Dermis microvascular lymphatic vessel endothelial cell (primary cell): ENCODE data around the gene BANP. TPM values are rescaled to one million over a fixed set of nuclear protein-coding genes. Genes with fewer than 3 reads are reported as not detected.
"Not testable (repeated sequence)": the region's sequence is repeated elsewhere in the genome, so short reads cannot be mapped to it uniquely, and the experiment has no call there.

ENCODE experiments used
- DNase-seq, 2 donors: peaks; one replicate each; pipeline versions ENCODE4 v3.0.0 to v3.0.0-alpha.2; 2010; ENCODE audit warnings: low read depth in 2 of 2
- total RNA-seq: library from RNA; depleted of rRNA; stranded (reverse); fragments of >200 nt; gene quantifications from 2 replicates; pipeline ENCODE4 v1.2.1, GENCODE V29; 2014

BANP gene
- total RNA-seq, 1 donor from 2014 or later = 13.9 TPM

GRCh38 chr16:88100801-88101622, 149.8 kb downstream of the BANP start:
- not testable (repeated sequence) for DNase-seq

GRCh38 chr16:88101623-88102105, 150.4 kb downstream of the BANP start:
- not testable (repeated sequence) for DNase-seq

- DNase-seq = no peak
These were observed 151.4 kb downstream of the BANP start for GRCh38 chr16:88102597-88102996.

GRCh38 chr16:88103011-88103410, 151.8 kb downstream of the BANP start:
- no peak for DNase-seq

- no peak for DNase-seq
These were observed 152.5 kb downstream of the BANP start for GRCh38 chr16:88103581-88104188.

- not testable (repeated sequence) for DNase-seq
These were observed 153.1 kb downstream of the BANP start for GRCh38 chr16:88104363-88104762.

- not testable (repeated sequence) for DNase-seq
These were observed 154.4 kb downstream of the BANP start for GRCh38 chr16:88105574-88106140.

- DNase-seq = not testable (repeated sequence)
These were observed 155.3 kb downstream of the BANP start for GRCh38 chr16:88106566-88106965.

- no peak for DNase-seq
These were observed 157.5 kb downstream of the BANP start for GRCh38 chr16:88108762-88109161.

- DNase-seq = not testable (repeated sequence)
These were observed 158.7 kb downstream of the BANP start for GRCh38 chr16:88109726-88110621.

GRCh38 chr16:88110875-88111494, 159.8 kb downstream of the BANP start:
- not testable (repeated sequence) for DNase-seq

GRCh38 chr16:88111976-88112375, 160.7 kb downstream of the BANP start:
- not testable (repeated sequence) for DNase-seq

- DNase-seq = no peak
These were observed 162.4 kb downstream of the BANP start for GRCh38 chr16:88113545-88114045.

GRCh38 chr16:88114541-88115228, 163.5 kb downstream of the BANP start:
- DNase-seq = not testable (repeated sequence)

- DNase-seq = no peak
These were observed 164.9 kb downstream of the BANP start for GRCh38 chr16:88116121-88116520.

- DNase-seq = no peak
These were observed 166.2 kb downstream of the BANP start for GRCh38 chr16:88117476-88117868.

- DNase-seq = no peak
These were observed 167.1 kb downstream of the BANP start for GRCh38 chr16:88118376-88118775.

GRCh38 chr16:88118852-88119741, 167.9 kb downstream of the BANP start:
- peak; percentile 29 to 88 for DNase-seq
